Right cardiac atrium (tissue), 5 donors: ENCODE data around the gene CSGALNACT2. TPM values are rescaled to one million over a fixed set of nuclear protein-coding genes. Genes with fewer than 3 reads are reported as not detected.

Experiments used
- polyA plus RNA-seq: library from polyadenylated mRNA; stranded (reverse); fragments of 200-250 nt; gene quantifications from one replicate; pipeline ENCODE4 v1.2.3, GENCODE V29; 2013
- total RNA-seq, 4 donors: library from RNA; stranded (reverse); fragmentation: NEBNext Ultra II Directional; extraction: Animal tissue kit (Norgen Biotek cat#: 25700); gene quantifications; one replicate each; pipeline ENCODE4 v1.2.1, GENCODE V29; 2021
- donor health status: healthy with polysubstance abuse.
- donor health status: DM: no; HTN: yes; CAD: no.
- donor health status: DM: no; HTN: no; CAD: no.
- donor health status: DM: no; HTN: yes; CAD: no; lungs with severe emphysema.
- donor health status: DM: yes; HTN: yes; CAD: no.

CSGALNACT2 gene
- total and polyA plus RNA-seq, 5 donors, result 5.1 to 17.2 (median 10.4) TPM

Other genes starting within 250 kb of the CSGALNACT2 start
- gene RET, start 61.4 kb upstream of the CSGALNACT2 start, total RNA-seq, result under 1 TPM; 0.23 to 0.47 (median 0.33) TPM
- gene RET, start 61.4 kb upstream of the CSGALNACT2 start, polyA plus RNA-seq, result 0.59 TPM
- gene RASGEF1A, start 128.6 kb downstream of the CSGALNACT2 start, total RNA-seq, result 1 to 10 TPM; 2.0 to 3.4 (median 3.0) TPM
- 1.6 TPM for gene RASGEF1A, start 128.6 kb downstream of the CSGALNACT2 start, polyA plus RNA-seq
- gene FXYD4, start 233.2 kb downstream of the CSGALNACT2 start, total RNA-seq, result not detected
- gene FXYD4, start 233.2 kb downstream of the CSGALNACT2 start, polyA plus RNA-seq, result not detected